Prostate gland (tissue), 2 donors: ENCODE measurements around the gene SHISAL1.

ENCODE experiments used
- CTCF ChIP-seq, 4 experiments: fragments of 200-600 bp in 2 of 4; fragments of 450-650 bp in 2 of 4; sonication (generic) in 2 of 4; IDR thresholded peaks; 1 replicate in 3 of 4; 2 replicates in 1 of 4; pipeline ENCODE4 v1.5.1; 2016 to 2019; ENCODE audit warnings: antibody characterized with exemption in 4 of 4, mild to moderate bottlenecking in 2 of 4, moderate library complexity in 2 of 4
- POLR2A ChIP-seq: fragments of 450-650 bp; IDR thresholded peaks from one replicate; pipeline ENCODE4 v1.6.1; 2016; ENCODE audit warnings: antibody characterized with exemption, mild to moderate bottlenecking
- POLR2AphosphoS5 ChIP-seq: sonication (generic); formaldehyde crosslinking; IDR thresholded peaks from one replicate; pipeline ENCODE4 v1.6.1; 2017; ENCODE audit warnings: antibody characterized with exemption

GRCh38 chr22:44220727-44221680, 91.7 kb downstream of the SHISAL1 start:
- TF ChIP-seq CTCF (IDR thresholded peaks at IDR 0.05) (no peak), POLR2AphosphoS5 (no peak), POLR2A (no peak)
